Stomach (tissue), 4 donors: ENCODE measurements around the gene DUSP8.

Experiments used
- POLR2A ChIP-seq, 4 donors: fragments of 450-650 bp; IDR thresholded peaks; one replicate each; pipeline ENCODE4 v1.6.1; 2016; ENCODE audit warnings: antibody characterized with exemption in 4 of 4, control low read depth in 2 of 4, mild to moderate bottlenecking in 1 of 4, moderate library complexity in 1 of 4
- POLR2AphosphoS5 ChIP-seq, 3 donors: sonication (generic); formaldehyde crosslinking; IDR thresholded peaks; one replicate each; pipeline ENCODE4 v1.6.1; 2016; ENCODE audit warnings: antibody characterized with exemption in 3 of 3
- TF ChIP-seq, protein P1 (sequence below), 7 experiments: fragments of 450-650 bp in 4 of 7; fragments of 200-600 bp in 3 of 7; sonication (generic) in 3 of 7; IDR thresholded peaks; one replicate each; pipeline ENCODE4 v1.5.1; 2016 to 2019; ENCODE audit warnings: antibody characterized with exemption in 7 of 7, control low read depth in 2 of 7, mild to moderate bottlenecking in 1 of 7

DNA sequence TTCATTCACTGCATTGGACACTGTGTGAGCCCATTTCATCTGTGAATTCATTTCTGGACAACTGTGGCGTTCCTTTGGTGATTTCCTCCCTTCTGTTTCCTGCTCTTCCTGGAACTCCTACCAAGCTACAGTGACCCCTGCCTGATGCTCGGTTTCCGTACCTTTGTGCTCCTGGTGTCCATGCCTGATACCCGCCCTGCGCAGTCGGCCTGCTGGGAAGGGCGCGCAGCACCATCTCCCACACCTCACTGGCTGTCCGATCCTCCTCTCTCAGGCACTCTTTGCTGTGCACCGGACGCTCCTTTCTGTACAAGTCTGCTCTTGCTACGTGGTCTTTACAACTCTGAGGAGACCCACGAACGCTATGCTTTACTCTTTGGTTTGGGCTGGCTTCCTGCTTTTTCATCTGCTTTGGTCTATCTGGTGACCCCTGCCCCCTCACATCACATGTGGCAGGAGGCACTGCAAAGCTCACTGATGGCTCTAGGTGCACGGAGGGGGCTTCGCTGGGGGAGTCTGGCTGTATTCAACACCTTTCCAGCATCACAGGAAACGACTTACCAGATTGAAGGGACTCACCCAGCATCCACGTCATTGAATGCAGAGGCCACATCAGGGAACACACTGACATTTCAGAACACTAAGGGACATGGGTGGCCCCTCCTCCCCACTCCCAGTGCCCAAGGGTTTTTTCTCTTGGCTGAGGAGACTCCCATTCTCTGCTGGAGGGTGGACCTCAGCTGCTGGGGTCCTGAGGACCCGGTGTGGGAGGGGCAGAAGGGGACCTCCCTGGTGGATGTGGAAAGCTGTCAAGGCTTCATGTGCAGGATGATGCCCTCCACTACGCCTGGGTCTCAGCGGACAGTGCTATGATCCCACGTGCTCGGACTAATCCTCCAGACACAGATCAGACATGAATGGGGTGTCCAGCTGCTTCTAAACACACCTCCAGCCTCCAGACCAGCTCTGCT lies 58.5 kb downstream of the DUSP8 start:
- TF ChIP-seq POLR2A (IDR thresholded peaks at IDR 0.05) (no peak), POLR2AphosphoS5 (IDR thresholded peaks at IDR 0.05) (no peak)
- TF ChIP-seq, protein P1, sequence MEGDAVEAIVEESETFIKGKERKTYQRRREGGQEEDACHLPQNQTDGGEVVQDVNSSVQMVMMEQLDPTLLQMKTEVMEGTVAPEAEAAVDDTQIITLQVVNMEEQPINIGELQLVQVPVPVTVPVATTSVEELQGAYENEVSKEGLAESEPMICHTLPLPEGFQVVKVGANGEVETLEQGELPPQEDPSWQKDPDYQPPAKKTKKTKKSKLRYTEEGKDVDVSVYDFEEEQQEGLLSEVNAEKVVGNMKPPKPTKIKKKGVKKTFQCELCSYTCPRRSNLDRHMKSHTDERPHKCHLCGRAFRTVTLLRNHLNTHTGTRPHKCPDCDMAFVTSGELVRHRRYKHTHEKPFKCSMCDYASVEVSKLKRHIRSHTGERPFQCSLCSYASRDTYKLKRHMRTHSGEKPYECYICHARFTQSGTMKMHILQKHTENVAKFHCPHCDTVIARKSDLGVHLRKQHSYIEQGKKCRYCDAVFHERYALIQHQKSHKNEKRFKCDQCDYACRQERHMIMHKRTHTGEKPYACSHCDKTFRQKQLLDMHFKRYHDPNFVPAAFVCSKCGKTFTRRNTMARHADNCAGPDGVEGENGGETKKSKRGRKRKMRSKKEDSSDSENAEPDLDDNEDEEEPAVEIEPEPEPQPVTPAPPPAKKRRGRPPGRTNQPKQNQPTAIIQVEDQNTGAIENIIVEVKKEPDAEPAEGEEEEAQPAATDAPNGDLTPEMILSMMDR (IDR thresholded peaks at IDR 0.05) = no peak
